Measurements from ENCODE around the gene TAMALIN.

TAMALIN gene

DNA sequence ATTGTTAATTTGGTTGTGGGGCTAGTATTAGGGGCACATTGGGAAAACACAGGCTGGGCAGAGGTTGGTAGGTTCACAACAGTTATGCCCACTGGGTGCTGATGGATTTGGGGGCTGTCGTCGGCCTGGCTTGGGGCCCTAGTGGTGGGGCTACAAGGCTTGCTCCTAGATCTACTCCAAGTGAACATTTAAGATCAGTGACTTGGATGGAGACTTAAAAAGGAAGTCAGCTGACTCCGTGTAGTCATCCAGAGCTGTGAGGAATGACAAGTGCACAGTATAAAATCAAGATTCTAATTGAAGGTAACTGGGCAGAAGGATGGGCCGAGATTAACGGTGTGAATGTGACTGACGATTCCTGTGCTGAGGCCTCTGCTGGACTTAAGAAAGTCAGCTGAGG is 31.7 kb downstream of the TAMALIN start:
- no peak for DNase-seq

DNA sequence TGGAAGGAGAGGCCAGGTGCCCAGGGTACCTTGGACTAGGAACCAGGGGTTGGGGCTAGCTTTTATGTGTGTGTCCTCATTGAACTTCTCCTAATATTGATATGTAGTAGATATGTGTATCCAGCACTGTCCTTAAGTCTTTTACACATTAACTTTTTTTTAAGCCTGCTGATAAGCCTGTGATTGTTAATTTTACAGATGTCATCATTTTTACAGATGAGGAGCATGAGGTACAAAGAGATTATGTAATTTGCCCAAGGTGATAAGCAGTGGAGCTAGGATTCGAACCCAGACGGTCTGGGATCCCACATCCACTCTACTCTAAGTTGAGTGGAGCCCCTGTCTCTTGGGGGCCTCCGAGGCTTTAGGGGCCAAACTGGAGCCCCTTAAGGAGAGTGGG is 34.3 kb downstream of the TAMALIN start:
- no peak for DNase-seq

DNA sequence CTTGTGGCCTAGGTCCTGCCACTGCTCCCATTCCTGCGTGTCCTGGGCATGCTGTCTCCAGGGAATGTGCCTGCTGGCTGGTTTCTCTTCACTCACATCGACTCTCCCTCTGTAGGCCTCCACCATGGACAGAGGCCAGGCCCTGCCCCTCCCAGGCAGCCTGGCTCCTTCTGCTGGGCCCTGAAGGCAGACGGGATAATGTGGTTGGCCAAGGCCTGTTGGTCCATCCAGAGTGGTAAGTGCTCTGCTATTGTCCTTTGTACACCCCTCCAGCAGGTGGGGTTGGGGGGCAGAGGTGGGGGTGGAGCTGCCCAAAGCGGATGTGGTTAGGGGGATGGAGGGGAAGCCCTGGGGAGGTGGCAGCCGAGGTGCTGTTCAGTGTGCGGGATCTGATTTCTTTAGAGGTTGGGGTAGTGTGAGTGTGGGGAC is 35.0 kb downstream of the TAMALIN start:
- DNase-seq, result peak; percentile 33

DNA sequence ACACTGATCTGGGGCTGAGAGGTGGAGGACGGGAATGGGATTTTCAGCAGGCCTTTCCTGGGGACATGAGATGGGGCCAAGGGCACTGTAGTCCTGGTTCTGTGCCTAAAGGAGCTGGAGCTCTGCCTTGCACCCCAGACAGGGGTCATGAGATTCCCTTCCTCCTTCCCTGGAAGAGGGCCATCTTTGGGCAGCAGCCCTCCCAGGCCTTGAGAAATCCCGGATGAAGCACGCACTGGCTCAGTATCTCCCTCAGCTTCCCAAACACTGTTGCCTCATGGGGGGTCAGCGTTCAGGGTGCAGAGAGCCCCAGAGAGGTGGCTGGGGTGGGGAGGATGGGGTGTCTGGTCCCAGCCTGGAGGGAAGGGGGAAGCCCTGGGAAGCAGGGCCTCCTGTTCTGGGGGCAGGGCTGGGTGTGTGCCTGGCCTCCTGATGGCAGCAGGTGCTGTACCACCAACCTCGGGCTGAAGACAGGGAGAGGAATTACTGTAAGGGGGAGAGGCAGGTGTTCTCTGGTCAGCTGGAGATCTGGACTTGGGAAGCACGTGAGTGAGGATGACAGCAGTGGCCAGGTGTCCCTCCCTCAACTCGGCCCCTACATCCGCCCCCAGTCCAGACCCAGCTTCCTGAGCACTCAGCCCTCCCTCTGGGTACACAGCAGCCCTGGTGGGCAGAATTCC is 36.1 kb downstream of the TAMALIN start:
- no peak for DNase-seq

DNA sequence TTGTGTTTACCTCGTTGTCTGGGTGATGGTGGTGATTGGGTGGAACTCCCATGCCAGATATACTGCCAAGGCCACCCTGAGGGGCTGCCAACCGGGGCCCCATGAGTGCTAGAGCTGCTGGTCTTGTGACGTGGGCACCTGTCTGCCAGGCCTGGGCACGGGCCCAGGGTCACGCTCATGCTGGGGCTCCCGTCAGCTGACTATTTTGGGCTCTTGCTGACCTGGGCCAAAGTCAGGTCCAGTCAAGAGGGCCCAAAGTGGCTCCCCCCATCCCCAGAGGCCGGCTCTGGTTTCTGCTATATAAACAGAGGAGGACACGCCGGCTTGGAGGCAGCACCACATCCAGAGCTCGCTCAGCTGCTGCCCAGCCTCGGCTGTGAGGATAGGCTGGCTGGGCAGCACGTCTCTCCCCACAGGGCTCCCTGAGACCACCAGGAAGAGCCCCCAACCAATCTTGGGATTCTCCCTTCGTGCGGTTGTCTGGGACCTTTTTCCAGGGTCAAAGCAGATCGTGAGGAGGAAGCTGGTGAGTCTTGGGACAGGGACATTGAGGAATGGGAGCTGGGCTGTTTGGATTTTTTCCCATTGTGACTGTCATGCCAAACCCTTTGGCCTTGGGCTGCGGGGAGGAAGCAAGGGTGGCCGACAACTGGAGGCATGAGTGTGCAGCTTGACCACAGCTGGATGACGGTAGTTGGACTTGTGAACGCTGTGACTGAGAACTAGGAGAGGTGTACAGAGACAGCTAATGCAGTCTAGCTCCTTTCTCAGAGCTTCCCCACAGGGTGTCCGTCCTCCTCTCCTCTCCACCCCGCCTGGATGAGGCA is 36.9 kb downstream of the TAMALIN start:
- DNase-seq, result no peak

DNA sequence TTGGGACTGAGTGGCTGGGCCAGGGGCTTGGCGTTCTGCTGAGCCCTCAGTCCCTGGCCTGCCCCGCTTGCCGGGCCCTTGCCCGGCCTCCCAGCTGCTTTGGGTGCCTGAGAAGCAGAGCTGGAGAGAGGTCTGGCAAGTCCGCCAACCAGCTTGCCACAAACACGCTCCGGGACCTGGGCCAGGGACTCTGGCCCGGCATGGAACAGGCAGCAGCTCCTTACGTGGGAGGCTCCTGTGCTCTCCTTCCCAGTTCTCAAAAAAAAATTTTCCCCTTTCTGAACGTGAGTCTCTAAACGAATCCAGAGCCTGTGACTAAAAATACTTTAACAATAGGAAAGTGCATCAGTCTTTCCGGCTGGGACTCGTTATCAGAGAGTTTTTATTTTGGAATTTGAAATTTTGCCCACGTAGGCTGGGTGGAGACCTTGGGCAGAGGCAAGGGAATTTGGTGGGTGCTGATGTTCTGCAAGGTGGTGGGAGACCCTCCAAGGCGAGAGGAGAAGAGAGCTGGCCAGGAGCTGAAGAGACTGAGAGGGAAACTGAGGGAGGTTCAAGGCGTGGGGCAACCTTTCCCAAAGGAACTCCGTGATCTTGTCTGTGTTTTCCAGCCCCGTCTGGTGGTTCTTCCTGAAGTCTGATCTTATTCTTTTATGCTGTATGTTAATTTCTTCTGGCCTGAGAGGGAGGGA is 37.7 kb downstream of the TAMALIN start:
- no peak for DNase-seq

DNA sequence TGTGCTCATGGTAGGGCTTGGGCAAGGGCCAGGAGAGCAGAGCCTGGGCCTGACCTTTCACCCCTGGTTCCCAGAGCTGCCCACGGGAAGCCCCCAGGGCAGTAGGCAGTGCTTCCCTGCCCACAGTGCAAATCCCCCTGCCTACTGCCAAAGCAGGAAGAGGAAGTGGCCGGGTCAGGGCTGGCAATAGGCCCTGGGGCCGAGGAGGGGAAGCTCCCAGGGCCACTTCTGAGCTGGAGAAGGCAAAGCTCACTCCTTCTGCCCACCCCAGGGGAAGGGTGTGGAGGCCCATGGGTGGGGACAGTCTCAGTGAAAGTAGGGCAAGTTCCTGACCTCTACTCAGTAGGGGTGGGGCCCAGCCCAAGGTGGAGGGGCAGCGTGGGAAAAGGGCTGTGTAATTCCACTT is 39.1 kb downstream of the TAMALIN start:
- no peak for DNase-seq

DNA sequence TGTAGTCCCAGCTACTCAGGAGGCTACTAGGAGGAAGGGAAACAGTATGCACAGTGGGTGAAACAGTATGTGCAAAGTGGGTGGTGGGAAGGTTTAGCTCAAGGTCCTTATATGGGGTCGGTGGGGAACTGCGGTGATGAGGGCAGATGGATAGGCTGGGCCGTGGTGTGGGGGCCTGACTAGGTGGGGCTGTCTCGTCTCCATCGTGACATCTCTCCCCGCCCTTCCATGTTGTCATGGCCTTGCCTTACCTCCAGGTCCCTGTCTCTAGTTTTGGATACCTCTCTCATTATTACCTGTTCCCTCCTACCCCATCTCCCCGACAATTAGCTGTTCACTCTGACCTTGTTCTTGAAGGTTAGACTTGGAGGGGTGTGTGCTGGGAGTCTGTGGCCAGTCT is 40.1 kb downstream of the TAMALIN start:
- DNase-seq, result no peak

DNA sequence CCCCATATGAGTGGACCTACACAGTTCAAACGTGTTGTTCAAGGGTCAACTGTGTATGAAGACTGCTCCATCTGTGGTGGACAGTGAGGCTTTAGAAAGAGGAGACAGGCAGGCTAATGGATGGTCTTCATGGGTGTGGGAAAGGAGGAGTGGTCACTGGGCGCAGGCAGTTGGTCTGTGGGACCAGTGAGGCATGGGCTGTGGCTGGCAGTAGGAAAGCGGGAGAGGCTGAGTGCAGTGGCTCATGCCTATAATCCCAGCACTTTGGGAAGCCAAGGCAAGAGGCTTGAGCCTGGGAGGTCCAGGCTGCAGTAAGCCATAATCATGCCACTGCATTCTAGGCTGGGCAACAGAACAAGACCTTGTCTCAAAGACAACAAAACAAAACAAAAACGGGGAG is 42.5 kb downstream of the TAMALIN start:
- DNase-seq, result no peak

DNA sequence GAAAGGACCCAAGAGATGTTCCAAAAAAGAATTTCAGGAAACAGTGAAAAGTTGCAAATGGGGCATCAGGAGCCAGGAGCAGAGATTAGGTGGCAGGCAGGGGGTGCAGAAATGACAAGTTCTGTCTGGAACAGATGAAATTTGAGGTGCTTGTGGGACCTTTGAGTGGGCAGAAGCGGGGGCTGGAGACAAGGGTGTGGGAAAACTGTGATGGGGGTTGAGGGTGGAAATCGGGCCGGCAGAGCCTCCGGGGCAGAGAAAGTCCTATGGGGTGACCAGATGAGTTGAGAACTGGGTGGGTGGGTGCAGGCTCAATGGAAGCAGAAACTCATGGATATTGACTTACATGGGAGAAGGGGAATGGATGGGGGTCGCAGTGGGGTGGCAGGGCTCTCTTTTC is 42.9 kb downstream of the TAMALIN start:
- DNase-seq, result no peak

DNA sequence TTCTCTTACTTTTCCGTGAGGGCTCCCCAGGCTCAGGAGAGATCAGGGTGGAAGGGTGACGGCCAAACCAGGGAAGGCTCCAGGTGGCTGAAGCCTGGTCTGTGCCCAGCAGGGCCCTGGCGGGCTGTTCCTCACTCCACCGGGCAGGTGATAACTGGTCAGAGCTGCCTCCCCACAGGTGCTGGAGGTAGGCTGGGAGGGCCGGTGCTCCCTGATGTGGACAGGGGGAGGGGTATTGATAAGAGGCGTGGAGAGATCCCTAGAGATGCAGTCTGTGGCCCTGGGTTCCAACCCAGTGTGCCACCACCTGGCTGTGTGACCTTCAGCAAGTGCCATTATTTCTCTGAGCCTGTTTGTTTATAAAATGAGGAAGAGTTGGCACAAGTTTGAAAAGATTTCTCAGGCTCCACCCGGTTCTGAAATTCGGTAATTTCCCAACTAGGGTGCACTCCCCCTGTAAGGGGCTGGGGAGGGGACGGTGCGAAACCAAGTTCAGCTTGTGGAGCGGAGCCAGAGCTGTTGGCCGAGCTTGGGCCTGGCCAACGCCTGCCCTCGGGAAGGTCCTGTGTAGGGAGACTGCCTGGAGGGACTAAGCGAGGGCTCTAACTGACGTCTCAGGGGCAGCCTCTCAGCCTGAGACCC is 43.5 kb downstream of the TAMALIN start:
- DNase-seq, result no peak

DNA sequence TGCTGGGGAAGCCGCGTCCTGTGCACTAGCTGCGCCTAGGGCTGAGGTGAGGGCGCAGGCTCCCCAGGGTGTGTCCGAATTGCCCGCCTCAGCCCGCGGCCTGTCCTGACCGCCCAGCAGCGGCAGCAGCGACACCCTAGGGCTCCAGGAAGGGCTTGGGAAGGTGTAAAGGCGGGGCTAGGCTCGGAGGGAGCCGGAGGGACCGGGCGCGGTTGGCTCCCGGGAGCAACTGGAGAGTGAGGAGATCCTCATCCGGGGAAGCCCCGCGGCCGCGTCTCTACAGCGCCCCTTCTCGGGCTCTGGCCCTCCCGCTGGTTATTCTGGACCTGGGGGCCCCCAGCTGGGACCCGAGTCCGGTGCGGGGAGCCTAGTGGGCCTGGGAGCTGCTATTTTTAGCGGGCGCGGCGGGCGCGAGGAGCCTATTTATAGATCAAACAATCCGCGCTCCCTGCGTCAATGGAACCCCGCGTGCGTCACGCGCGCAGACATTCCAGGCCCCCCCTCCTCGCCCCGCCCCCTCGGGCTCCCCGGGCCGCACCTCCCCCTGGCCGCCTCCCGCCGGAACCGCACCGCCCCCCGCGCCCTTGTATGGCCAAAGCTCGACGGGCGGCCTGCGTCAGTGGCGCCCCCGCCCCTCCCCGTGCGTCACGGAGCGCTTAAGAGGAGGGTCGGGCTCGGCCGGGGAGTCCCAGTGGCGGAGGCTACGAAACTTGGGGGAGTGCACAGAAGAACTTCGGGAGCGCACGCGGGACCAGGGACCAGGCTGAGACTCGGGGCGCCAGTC is 44.2 kb downstream of the TAMALIN start, which contains the start of gene NR4A1:
Gene NR4A1, plus strand, starts transcription at position 685 of the 784 bp plus-strand sequence. CDS start 2,887 bp downstream, outside the sequence.
- DNase-seq, result peak; percentile 96

DNA sequence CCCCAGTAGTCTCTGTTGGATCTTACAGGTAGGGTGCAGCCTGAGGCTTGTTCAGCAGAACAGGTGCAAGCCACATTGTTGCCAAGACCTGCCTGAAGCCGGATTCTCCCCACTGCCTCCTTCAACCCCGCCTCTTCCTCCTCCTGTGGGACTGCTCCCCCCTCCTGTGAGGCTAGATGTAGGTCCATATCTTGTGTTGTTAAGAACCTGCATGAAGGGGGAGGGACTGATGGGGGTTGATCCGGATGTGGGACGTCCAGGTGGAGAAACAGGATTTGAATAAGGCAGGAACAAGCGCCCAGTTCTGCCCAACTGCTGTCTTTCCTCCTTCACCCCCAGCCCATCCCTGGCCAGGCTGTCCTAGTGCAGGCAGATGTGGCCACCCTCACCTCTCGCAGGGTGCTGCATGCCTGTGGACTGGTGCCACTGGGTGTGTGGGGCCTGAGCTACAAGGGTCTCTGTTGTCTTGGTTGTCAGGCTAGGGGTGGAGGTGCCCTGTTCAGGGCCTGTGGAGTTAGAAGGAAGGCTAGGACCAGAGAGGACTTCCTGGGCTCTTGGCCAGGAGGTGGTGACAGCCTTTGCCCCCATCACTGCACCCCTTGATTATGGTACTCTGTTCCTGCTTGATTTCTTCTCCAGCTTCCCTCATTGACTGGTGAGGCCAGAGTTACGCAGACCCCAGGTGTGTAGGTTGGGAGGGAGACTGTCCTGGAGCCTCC is 45.9 kb downstream of the TAMALIN start:
- no peak for DNase-seq

DNA sequence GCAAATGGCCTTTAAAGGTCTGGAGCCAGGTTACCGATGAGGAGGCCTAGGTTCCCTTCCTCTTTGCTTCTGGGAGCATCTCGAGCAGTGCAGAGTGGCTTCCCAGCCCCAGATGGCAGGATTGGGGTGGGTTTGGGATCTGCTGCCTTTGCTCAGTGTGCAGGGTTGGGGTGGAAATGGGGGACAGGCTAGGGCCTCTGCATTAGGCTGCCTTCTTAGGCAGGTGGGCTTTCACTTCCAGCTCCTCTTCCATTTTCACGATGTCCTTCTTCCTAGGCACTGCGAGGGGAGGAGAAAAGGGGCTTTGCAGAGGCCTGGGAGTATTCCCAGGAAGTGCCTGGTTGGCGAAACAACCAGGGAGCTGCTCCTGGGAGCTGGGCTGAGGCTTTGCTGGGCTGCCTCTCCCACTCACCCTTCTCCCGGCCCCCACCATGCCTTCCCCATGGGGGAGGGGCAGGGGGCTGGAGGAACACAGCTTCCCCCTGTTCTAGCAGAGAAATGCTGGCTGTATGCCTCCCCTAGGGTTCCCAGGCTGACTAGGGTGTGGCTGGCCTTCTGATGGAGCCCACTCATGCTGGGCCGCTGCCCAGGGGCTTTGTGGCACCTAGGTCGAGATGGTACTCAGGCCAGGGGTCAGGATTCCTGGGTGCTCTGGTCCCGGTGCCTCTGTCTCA is 46.9 kb downstream of the TAMALIN start:
- no peak for DNase-seq

DNA sequence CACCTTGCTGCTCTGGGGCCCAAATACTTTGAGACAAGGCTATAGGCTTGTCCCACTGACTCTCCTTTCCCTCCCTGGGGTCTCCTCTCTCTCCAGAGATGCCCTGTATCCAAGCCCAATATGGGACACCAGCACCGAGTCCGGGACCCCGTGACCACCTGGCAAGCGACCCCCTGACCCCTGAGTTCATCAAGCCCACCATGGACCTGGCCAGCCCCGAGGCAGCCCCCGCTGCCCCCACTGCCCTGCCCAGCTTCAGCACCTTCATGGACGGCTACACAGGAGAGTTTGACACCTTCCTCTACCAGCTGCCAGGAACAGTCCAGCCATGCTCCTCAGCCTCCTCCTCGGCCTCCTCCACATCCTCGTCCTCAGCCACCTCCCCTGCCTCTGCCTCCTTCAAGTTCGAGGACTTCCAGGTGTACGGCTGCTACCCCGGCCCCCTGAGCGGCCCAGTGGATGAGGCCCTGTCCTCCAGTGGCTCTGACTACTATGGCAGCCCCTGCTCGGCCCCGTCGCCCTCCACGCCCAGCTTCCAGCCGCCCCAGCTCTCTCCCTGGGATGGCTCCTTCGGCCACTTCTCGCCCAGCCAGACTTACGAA is 47.6 kb downstream of the TAMALIN start:
- no peak for DNase-seq

DNA sequence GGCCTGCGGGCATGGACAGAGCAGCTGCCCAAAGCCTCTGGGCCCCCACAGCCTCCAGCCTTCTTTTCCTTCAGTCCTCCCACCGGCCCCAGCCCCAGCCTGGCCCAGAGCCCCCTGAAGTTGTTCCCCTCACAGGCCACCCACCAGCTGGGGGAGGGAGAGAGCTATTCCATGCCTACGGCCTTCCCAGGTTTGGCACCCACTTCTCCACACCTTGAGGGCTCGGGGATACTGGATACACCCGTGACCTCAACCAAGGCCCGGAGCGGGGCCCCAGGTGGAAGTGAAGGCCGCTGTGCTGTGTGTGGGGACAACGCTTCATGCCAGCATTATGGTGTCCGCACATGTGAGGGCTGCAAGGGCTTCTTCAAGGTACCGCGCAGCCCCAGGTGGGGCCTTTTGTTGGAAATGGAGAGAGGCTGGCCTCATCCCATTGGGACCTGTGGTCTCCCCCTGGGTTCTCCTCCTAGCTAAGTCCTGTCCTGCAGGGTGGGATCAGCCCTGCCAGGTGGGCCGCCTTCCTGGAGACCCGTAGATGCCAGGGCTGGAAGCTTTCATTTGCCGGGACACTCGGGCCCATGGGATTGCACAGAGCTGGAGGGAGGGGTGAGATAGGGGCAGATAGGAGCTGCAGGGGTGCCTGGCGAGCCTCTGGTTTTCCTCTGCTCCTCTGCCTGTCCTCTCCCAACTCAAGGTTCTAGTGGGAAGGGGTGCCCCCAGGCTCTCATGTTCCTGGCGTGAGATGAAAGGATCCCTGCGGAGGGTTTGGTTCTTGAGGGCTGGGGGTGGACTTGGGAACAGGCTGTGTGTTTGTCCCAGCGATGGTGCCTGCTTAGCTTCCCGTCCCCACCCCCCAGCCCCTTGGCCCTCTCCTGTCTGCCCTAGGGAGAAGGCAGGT is 48.3 kb downstream of the TAMALIN start:
- no peak for DNase-seq

DNA sequence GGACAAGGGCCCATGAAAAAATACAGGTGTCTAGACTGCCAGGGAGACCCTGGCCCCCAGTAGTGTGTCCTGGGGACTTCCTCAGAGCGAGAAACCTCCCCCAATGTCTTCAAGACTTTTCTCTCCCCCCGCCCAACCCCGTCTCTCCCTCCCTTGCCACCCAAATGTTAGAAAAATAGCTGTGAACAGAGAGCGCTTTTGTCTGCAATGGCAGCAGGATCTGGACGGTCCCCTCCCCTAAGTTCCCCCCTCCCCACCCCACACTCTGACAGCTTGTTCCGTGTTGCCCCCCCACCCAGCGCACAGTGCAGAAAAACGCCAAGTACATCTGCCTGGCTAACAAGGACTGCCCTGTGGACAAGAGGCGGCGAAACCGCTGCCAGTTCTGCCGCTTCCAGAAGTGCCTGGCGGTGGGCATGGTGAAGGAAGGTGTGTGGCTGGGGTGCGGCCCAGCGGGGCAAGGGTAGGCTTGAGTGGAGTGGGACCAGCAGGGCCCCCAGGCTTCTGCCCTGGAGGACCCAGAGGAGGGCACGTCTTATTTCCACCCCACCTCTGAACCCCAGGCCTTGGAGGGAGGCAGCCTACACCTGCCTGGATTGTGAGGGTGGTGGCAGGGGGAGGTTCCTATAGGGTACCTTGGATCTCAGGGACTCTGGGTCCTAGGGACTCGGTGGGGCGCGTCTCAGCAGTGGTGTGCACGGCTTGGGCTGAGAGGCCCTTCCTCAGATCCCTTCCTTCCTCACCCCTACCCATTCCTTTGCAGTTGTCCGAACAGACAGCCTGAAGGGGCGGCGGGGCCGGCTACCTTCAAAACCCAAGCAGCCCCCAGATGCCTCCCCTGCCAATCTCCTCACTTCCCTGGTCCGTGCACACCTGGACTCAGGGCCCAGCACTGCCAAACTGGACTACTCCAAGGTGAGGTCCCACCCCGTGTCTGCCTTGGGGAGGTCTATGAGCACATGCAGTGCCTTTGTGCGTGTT is 49.3 kb downstream of the TAMALIN start:
- no peak for DNase-seq

All from activated CD4-positive, alpha-beta T cell treated with anti-CD3 and anti-CD28 coated beads, Interleukin-2, Interleukin-6, amounts not matched to agents 100 ng/mL and 50 ng/mL, durations not matched to agents 16 hours and 8 hours (primary cell).